ENCODE measurements around the gene BUD13. TPM values are rescaled to one million over a fixed set of nuclear protein-coding genes. Genes with fewer than 3 reads are reported as not detected.

BUD13 gene
- total and polyA plus RNA-seq, 11 donors: 4.3 to 10.0 (median 7.1) TPM

DNA sequence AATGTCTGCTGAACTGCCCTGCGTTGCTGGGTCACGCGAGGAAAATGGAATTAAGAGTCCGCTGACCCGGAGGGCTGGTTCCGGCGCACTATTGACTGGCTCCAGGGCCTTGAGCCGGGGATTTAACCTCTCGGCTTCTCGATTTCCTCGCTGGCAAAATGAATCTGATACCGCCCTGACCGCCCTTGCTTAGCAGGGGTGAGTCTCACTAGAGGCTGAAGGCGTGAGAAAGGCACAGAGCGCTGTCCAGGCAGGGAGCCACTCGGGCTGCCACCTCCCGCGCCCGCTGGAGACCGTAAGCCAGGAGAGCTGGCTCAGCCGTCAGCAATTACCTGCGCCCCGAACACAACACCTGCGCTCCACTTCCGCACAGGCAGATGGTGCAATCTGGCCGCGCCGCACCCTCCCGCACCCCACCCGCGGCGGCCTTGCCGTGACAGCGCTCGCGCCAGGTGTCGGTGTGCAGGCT is 65.6 kb downstream of the BUD13 start:
- ATAC-seq (peak in 3 of 4 donors; percentile 41 to 66 (median 46)), DNase-seq (no peak)
- WGBS, 4 donors: 23 to 30% (median 26%) methylated on average over 28 to 37 of the region's 37 CpGs
- H3K36me3 ChIP-seq: no peaks in the 10 kb centered on the region
- H3K9me3 ChIP-seq: no peaks in the 10 kb centered on the region
- intact Hi-C loops (cut with DNase I): no loop called here
- peak overlapping the region in 1 of 12 donors; percentile 2 for H3K4me3 ChIP-seq
- TF ChIP-seq POLR2A (IDR thresholded peaks at IDR 0.05): no peak
- TF ChIP-seq, protein P1, sequence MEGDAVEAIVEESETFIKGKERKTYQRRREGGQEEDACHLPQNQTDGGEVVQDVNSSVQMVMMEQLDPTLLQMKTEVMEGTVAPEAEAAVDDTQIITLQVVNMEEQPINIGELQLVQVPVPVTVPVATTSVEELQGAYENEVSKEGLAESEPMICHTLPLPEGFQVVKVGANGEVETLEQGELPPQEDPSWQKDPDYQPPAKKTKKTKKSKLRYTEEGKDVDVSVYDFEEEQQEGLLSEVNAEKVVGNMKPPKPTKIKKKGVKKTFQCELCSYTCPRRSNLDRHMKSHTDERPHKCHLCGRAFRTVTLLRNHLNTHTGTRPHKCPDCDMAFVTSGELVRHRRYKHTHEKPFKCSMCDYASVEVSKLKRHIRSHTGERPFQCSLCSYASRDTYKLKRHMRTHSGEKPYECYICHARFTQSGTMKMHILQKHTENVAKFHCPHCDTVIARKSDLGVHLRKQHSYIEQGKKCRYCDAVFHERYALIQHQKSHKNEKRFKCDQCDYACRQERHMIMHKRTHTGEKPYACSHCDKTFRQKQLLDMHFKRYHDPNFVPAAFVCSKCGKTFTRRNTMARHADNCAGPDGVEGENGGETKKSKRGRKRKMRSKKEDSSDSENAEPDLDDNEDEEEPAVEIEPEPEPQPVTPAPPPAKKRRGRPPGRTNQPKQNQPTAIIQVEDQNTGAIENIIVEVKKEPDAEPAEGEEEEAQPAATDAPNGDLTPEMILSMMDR (IDR thresholded peaks at IDR 0.05): no peak
- no peaks in the 10 kb centered on the region for H3K4me1 ChIP-seq
- H3K27ac ChIP-seq: no peak overlapping the region
- H3K27me3 ChIP-seq: peaks cover 0 to 56% (median 15%) of the 10 kb centered on the region in 9 donors

DNA sequence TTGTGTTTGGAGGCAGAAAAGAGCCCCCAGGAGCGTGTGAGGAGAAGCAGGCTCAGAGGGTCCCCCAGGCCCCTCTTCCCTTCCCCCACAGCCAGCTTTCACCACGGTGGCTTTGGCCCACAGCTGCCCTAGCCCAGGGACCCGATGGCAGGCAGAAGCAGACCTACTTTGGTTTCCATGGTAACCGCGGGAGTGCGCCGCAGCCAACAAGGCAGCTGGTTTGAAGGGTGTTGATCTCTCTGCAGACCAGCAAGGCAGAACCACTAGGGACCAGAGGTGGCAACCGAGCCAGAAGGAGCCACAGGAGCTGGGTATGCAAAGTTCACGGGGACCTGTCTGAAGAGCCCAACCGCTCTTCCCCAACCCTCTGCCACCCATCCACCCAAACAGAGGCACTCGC is 69.4 kb downstream of the BUD13 start:
- Histone ChIP-seq H3K36me3 (no peaks in the 10 kb centered on the region), H3K4me1 (no peaks in the 10 kb centered on the region), H3K27me3 (peaks cover 0 to 24% (median 4%) of the 10 kb centered on the region in 9 donors), H3K9me3 (no peaks in the 10 kb centered on the region), H3K27ac (no peak overlapping the region), H3K4me3 (no peak overlapping the region)
- whole genome bisulfite sequencing, 4 donors: 38 to 45% (median 41%) methylated on average over 10 to 11 of the region's 11 CpGs
- intact Hi-C loops (cut with DNase I): no loop called here
- DNase-seq: no peak
- ATAC-seq: no peak
- TF ChIP-seq, protein P1 (IDR thresholded peaks at IDR 0.05): no peak
- TF ChIP-seq POLR2A (IDR thresholded peaks at IDR 0.05): no peak

GRCh38 chr11:116702772-116703385 is 69.9 kb downstream of the BUD13 start:
- Histone ChIP-seq H3K4me1 (no peaks in the 10 kb centered on the region), H3K27me3 (peaks cover 0 to 19% (median 4%) of the 10 kb centered on the region in 9 donors), H3K36me3 (no peaks in the 10 kb centered on the region), H3K9me3 (no peaks in the 10 kb centered on the region), H3K4me3 (no peak overlapping the region), H3K27ac (no peak overlapping the region)
- intact Hi-C loops (cut with DNase I): no loop called here
- DNase-seq (no peak), ATAC-seq (no peak)
- WGBS, 4 donors: 75 to 80% (median 77%) methylated on average over 8 of the region's 8 CpGs
- TF ChIP-seq POLR2A (IDR thresholded peaks at IDR 0.05): no peak
- TF ChIP-seq, protein P1 (IDR thresholded peaks at IDR 0.05): no peak

GRCh38 chr11:116701876-116702275 is 70.9 kb downstream of the BUD13 start:
- DNase-seq (no peak), ATAC-seq (no peak)
- no peaks in the 10 kb centered on the region for H3K9me3 ChIP-seq
- 73 to 81% (median 77%) methylated on average over 2 of the region's 2 CpGs for WGBS, 4 donors
- H3K4me3 ChIP-seq: no peak overlapping the region
- no peak overlapping the region for H3K27ac ChIP-seq
- H3K36me3 ChIP-seq: no peaks in the 10 kb centered on the region
- H3K27me3 ChIP-seq: peaks cover 0 to 11% (median 0%) of the 10 kb centered on the region in 9 donors
- no peaks in the 10 kb centered on the region for H3K4me1 ChIP-seq
- intact Hi-C loops (cut with DNase I): no loop called here
- TF ChIP-seq POLR2A (IDR thresholded peaks at IDR 0.05): no peak
- TF ChIP-seq, protein P1 (IDR thresholded peaks at IDR 0.05): no peak

Measured in heart left ventricle (tissue), 16 donors.